Hippocampal formation (tissue), 2 donors: ENCODE measurements around the gene OAS1.
"Not testable (repeated sequence)": the region's sequence is repeated elsewhere in the genome, so short reads cannot be mapped to it uniquely, and the experiment has no call there.

Experiments used
- DNase-seq, 2 donors: peaks; one replicate each; lab custom pipeline; 2025; lab: John Stamatoyannopoulos, UW

OAS1 gene

GRCh38 chr12:112936927-112937326 is 30.2 kb downstream of the OAS1 start:
- no peak for DNase-seq

GRCh38 chr12:112937741-112938719 is 31.3 kb downstream of the OAS1 start, which contains the start of gene OAS3:
TSS of gene OAS3 (plus strand) at chr12:112938474. CDS start at chr12:112938531, 57 bp downstream.
- DNase-seq: peak; percentile 23 to 33

GRCh38 chr12:112938751-112939150 is 32.0 kb downstream of the OAS1 start:
- DNase-seq: no peak

GRCh38 chr12:112939761-112940381 is 33.1 kb downstream of the OAS1 start:
- no peak for DNase-seq

GRCh38 chr12:112941528-112942335 is 35.0 kb downstream of the OAS1 start:
- no peak for DNase-seq

GRCh38 chr12:112942572-112942971 is 35.8 kb downstream of the OAS1 start:
- DNase-seq: no peak

GRCh38 chr12:112944024-112944690 is 37.4 kb downstream of the OAS1 start:
- DNase-seq: no peak

GRCh38 chr12:112945515-112945914 is 38.8 kb downstream of the OAS1 start:
- no peak for DNase-seq

GRCh38 chr12:112946236-112947000 is 39.7 kb downstream of the OAS1 start:
- no peak for DNase-seq

GRCh38 chr12:112947314-112947713 is 40.6 kb downstream of the OAS1 start:
- no peak for DNase-seq

GRCh38 chr12:112947761-112948160 is 41.0 kb downstream of the OAS1 start:
- DNase-seq: no peak

GRCh38 chr12:112948806-112949205 is 42.0 kb downstream of the OAS1 start:
- DNase-seq: no peak

GRCh38 chr12:112950701-112951100 is 43.9 kb downstream of the OAS1 start:
- no peak for DNase-seq

- not testable (repeated sequence) for DNase-seq
These were observed 50.4 kb downstream of the OAS1 start for GRCh38 chr12:112957125-112957524.

GRCh38 chr12:112961074-112961473 is 54.3 kb downstream of the OAS1 start:
- DNase-seq: no peak

GRCh38 chr12:112961536-112961935 is 54.8 kb downstream of the OAS1 start:
- no peak for DNase-seq

GRCh38 chr12:112962561-112962960 is 55.8 kb downstream of the OAS1 start:
- no peak for DNase-seq

GRCh38 chr12:112963227-112963861 is 56.6 kb downstream of the OAS1 start:
- no peak for DNase-seq

- no peak for DNase-seq
These were observed 57.4 kb downstream of the OAS1 start for GRCh38 chr12:112964067-112964670.

- no peak for DNase-seq
These were observed 58.2 kb downstream of the OAS1 start for GRCh38 chr12:112964915-112965314.
